ENCODE data around the gene AKAP3.
A peak's percentile ranks its signal among the peaks of the same experiment; 100 is the strongest.

Gene AKAP3

DNA sequence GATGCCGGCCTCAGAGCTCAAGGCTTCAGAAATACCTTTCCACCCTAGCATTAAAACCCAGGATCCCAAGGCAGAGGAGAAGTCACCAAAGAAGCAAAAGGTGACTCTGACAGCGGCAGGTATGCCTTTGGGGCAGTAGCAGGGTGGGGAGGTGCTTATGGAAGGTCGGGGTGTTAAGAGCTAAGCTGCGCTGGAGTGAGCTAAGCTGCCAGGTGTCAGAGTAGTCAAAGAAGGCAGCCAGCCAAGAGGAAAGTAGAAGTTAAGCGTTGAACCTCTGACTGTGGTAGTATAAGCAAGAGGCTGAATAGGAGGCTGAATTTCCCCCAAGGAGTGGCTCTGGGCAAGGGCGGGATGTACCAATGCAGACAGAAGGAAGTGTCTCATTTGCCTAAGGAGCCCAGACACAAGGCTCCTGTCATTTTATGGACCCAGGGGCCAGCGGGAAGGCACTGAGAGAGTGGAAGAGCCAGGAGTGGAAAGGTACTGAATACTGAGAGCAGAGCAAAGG, 57.6 kb downstream of the AKAP3 start:
- no peak for DNase-seq

- DNase-seq = no peak
Observed at GRCh38 chr12:4589941-4590340, 58.9 kb downstream of the AKAP3 start.

- DNase-seq = no peak
Observed at GRCh38 chr12:4588916-4589315, 59.9 kb downstream of the AKAP3 start.

DNA sequence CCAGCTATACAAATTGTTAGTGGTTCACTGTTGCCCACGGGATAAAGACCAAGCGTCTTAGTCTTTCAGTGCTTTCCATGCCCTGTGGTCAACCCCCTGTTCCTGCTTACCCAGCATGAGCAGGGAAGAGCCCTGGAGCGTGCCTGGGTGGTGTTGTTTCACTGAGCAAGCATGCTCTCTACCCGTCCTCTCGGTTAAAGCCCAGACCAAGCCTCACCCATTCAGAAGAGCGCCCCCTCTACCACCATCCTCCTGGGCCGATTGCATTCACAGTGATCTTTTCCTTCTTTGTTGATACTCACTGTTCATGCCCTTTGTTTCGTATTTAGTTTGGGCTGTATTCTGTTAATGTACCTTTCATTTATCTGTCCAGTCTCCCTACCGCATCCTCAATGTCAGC, 61.7 kb downstream of the AKAP3 start:
- no peak for DNase-seq

- no peak for DNase-seq
Observed at GRCh38 chr12:4586500-4586899, 62.4 kb downstream of the AKAP3 start.

DNA sequence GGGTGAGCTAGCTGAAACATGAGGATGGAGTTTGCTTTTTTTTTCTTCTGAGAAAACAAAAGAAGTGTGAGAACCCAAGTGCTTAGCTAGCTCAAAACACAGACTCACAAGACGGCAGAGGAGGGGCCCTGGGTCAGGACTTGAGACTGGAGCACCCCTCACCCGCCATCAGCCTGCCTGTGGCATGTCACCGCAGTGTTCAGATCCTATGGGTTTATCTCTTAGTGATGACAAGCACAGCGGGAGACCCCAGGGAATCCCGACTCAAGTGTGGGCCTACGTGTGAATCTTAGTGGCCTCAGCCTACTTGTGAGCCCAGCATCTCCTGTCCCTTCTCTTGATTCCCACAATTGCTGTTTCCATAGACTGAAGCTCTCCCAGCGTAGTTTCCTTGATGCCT, 64.0 kb downstream of the AKAP3 start:
- DNase-seq = no peak

DNA sequence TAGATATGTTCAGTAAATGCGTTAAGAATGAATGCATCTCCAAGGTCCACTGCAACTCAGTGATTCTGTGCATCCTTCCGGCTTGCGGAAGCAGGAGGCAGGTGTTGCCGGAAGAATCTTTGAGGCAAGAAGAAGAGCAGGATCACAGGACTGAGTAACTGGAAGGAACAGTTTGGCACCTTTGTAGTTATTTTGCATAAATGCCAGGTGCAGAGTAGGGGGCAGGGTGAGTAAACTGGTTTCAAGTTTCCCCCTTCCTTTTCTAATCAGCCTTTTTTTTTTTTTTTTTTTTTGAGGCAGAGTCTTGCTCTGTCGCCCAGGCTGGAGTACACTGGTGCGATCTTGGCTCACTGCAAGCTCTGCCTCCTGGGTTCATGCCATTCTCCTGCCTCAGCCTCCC, 64.6 kb downstream of the AKAP3 start:
- DNase-seq = no peak

- DNase-seq = no peak
Observed at GRCh38 chr12:4580281-4580688, 68.6 kb downstream of the AKAP3 start.

- DNase-seq = peak; percentile 6
Observed at GRCh38 chr12:4579305-4580102, 69.3 kb downstream of the AKAP3 start.

GRCh38 chr12:4572680-4573079, 76.2 kb downstream of the AKAP3 start:
- no peak for DNase-seq

DNA sequence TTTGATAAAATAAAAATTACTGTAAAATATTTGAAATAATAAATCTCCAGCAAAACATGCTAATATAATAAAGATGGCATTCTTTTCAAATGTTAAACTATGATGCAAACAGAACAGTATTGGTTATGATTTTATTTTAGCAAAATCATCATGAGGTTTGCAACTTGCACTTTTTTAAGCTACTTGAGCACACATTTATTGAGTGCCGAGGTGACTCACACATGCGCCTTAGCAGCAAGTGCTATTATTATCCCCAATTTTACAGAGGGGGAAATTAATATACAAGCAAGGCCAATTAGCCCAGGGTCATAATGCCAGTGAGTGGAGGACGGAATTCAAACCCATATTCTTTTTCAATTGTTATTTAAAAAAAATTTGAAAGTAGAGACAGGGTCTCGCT, 79.6 kb downstream of the AKAP3 start:
- DNase-seq = no peak

GRCh38 chr12:4567073-4567881, 81.6 kb downstream of the AKAP3 start:
- no peak for DNase-seq

GRCh38 chr12:4566474-4566873, 82.4 kb downstream of the AKAP3 start:
- no peak for DNase-seq
